ENCODE data around the gene LTA. TPM values are rescaled to one million over a fixed set of nuclear protein-coding genes. Genes with fewer than 3 reads are reported as not detected.

LTA gene
- total RNA-seq, 1 experiment from 2014 or later = 1.1 TPM

GRCh38 chr6:31573239-31574105 lies 1.4 kb downstream of the LTA start:
- RAD21 ChIA-PET (ENCODE audit: low non-redundant PET in 1 of 2, low total read pairs in 2 of 2, uncharacterized antibody in 2 of 2, unreplicated experiment in 2 of 2) = no interaction called here
- BruUV-seq (replicated peaks) = no TSS peak
- Histone ChIP-seq H3K4me3 (replicated peaks in 1 of 2; ENCODE audit: low read depth in 1 of 2, low read length in 2 of 2) (no peak overlapping the region), H4K20me1 (ENCODE audit: insufficient read depth) (no peaks in the 10 kb centered on the region), H3K4me2 (ENCODE audit: low read length) (no peak overlapping the region), H3K79me2 (ENCODE audit: insufficient read depth, low read length) (no peaks in the 10 kb centered on the region), H3K27me3 (ENCODE audit: insufficient read depth, low read length) (no peaks in the 10 kb centered on the region), H3K4me1 (ENCODE audit: control insufficient read depth in 1 of 2, insufficient read depth in 2 of 2, low read length in 2 of 2) (0 out of 4 replicates have a peak, but pooled peaks cover 0 to 3% of the 10 kb centered on the region in 2 experiments), H2AFZ (ENCODE audit: low read depth, low read length, poor library complexity, severe bottlenecking) (no peak overlapping the region), H3K9me2 (ENCODE audit: insufficient read depth) (no peaks in the 10 kb centered on the region), H3K9ac (ENCODE audit: low read length) (no peak overlapping the region), H3K27ac (ENCODE audit: low read depth, low read length) (no peak overlapping the region), H3K9me3 (ENCODE audit: control insufficient read depth in 1 of 2, insufficient read depth in 1 of 2, low read depth in 1 of 2, low read length in 2 of 2) (no peaks in the 10 kb centered on the region), H3K36me3 (ENCODE audit: control insufficient read depth in 1 of 2, insufficient read depth in 2 of 2, low read length in 2 of 2) (no peaks in the 10 kb centered on the region)
- ATAC-seq (no peak), DNase-seq (ENCODE audit: low read depth, low spot score) (no peak)
- intact Hi-C loops (cut with micrococcal nuclease) = no loop called here
- TF ChIP-seq, protein P1, sequence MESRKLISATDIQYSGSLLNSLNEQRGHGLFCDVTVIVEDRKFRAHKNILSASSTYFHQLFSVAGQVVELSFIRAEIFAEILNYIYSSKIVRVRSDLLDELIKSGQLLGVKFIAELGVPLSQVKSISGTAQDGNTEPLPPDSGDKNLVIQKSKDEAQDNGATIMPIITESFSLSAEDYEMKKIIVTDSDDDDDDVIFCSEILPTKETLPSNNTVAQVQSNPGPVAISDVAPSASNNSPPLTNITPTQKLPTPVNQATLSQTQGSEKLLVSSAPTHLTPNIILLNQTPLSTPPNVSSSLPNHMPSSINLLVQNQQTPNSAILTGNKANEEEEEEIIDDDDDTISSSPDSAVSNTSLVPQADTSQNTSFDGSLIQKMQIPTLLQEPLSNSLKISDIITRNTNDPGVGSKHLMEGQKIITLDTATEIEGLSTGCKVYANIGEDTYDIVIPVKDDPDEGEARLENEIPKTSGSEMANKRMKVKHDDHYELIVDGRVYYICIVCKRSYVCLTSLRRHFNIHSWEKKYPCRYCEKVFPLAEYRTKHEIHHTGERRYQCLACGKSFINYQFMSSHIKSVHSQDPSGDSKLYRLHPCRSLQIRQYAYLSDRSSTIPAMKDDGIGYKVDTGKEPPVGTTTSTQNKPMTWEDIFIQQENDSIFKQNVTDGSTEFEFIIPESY (IDR thresholded peaks at IDR 0.05; ENCODE audit: extremely low read depth, insufficient replicate concordance, low read length) = no peak
- TF ChIP-seq ZNF274 (IDR thresholded peaks at IDR 0.05; ENCODE audit: low read depth, low read length) (no peak), REST (IDR thresholded peaks at IDR 0.05; ENCODE audit: low read depth) (no peak), CEBPB (IDR thresholded peaks at IDR 0.05; ENCODE audit: low read depth) (no peak), ZFX (IDR thresholded peaks at IDR 0.05) (no peak), ELF1 (IDR thresholded peaks at IDR 0.05; ENCODE audit: borderline replicate concordance, low read depth) (no peak), FOSL1 (IDR thresholded peaks at IDR 0.05; ENCODE audit: low read depth) (no peak), YY1 (IDR thresholded peaks at IDR 0.05; ENCODE audit: extremely low read depth, insufficient replicate concordance, low read depth, low read length) (no peak), SP1 (IDR thresholded peaks at IDR 0.05; ENCODE audit: low read depth) (no peak), ATF3 (IDR thresholded peaks at IDR 0.05) (no peak), SIN3A (IDR thresholded peaks at IDR 0.05; ENCODE audit: low read depth) (no peak), EZH2 (IDR thresholded peaks at IDR 0.05) (no peak), POLR2AphosphoS5 (IDR thresholded peaks at IDR 0.05; ENCODE audit: low read depth, low read length) (no peak), RAD21 (IDR thresholded peaks at IDR 0.05; ENCODE audit: low read depth) (no peak), CBX3 (IDR thresholded peaks at IDR 0.05; ENCODE audit: low read depth) (no peak), TCF7L2 (IDR thresholded peaks at IDR 0.05; ENCODE audit: borderline replicate concordance, extremely low read depth, insufficient read depth, insufficient read length) (no peak), EGR1 (IDR thresholded peaks at IDR 0.05; ENCODE audit: low read depth) (no peak), JUND (IDR thresholded peaks at IDR 0.05) (no peak), POLR2A (IDR thresholded peaks at IDR 0.05; ENCODE audit: borderline replicate concordance, extremely low read depth, insufficient read depth, insufficient read length) (no peak)
- POLR2A ChIA-PET = no interaction called here
- CTCF ChIA-PET = no interaction called here
